HT-29 (cell line): ENCODE data around the gene LRRC23. TPM values are rescaled to one million over a fixed set of nuclear protein-coding genes. Genes with fewer than 3 reads are reported as not detected.
A peak's percentile ranks its signal among the peaks of the same experiment; 100 is the strongest.

Experiments used
- DNase-seq: peaks from one replicate; pipeline ENCODE4 v3.0.0-alpha.2; 2015; ENCODE audit warnings: low spot score
- small RNA-seq: library from RNA; depleted of rRNA; stranded (forward); fragments of <200 nt; gene quantifications from one replicate; pipeline ENCODE3, GENCODE V24; 2014
- total RNA-seq: library from RNA; depleted of rRNA; stranded (reverse); fragments of >200 nt; shearing (Covaris generic); gene quantifications from 2 replicates; pipeline ENCODE4 v1.2.3, GENCODE V29; 2014; rRNA removed

The LRRC23 gene
- total RNA-seq, 1 experiment from 2014 or later = 0.61 TPM

GRCh38 chr12:6956021-6956727 lies 51.6 kb downstream of the LRRC23 start:
- no peak for DNase-seq

GRCh38 chr12:6957151-6957701 lies 52.6 kb downstream of the LRRC23 start:
- no peak for DNase-seq

- DNase-seq = no peak
Observed at GRCh38 chr12:6957741-6958608, 53.4 kb downstream of the LRRC23 start.

- DNase-seq = no peak
Observed at GRCh38 chr12:6958609-6959057, 54.0 kb downstream of the LRRC23 start.

- no peak for DNase-seq
Observed at GRCh38 chr12:6959058-6959804, 54.6 kb downstream of the LRRC23 start.

- no peak for DNase-seq
Observed at GRCh38 chr12:6959805-6960592, 55.4 kb downstream of the LRRC23 start.

- peak; percentile 54 for DNase-seq
Observed at GRCh38 chr12:6960593-6961277, 56.1 kb downstream of the LRRC23 start.

- peak; percentile 71 for DNase-seq
Observed at GRCh38 chr12:6961278-6961694, 56.7 kb downstream of the LRRC23 start.

GRCh38 chr12:6961695-6962284 lies 57.2 kb downstream of the LRRC23 start:
- DNase-seq = peak; percentile 91

GRCh38 chr12:6962285-6963015 lies 57.8 kb downstream of the LRRC23 start:
- DNase-seq = peak; percentile 86

GRCh38 chr12:6963016-6963731 lies 58.6 kb downstream of the LRRC23 start:
- peak; percentile 96 for DNase-seq

Small RNA genes within 50 kb of the gene (small RNA-seq; reads per million reads assigned to genes)
- gene MIR141 (31.1 reads per million, percentile 93 among the genes with 10 or more reads in this experiment), gene MIR200C (10.7 reads per million, percentile 88 among the genes with 10 or more reads in this experiment), gene RNU7-1 (not detected)

Other genes with a start within 250 kb of the LRRC23 start
- 25.1 and 27.4 TPM in 2 replicates for gene ING4, start 241.7 kb upstream of the LRRC23 start, total RNA-seq
- gene ZNF384, start 215.4 kb upstream of the LRRC23 start, total RNA-seq = 23.9 and 42.5 TPM in 2 replicates
- gene PIANP, start 204.0 kb upstream of the LRRC23 start, total RNA-seq = not detected in 2 replicates
- gene COPS7A, start 180.8 kb upstream of the LRRC23 start, total RNA-seq = 103 and 108 TPM in 2 replicates
- 383 and 384 TPM in 2 replicates for gene MLF2, start 151.7 kb upstream of the LRRC23 start, total RNA-seq
- gene PTMS, start 138.5 kb upstream of the LRRC23 start, total RNA-seq = 87.6 and 105 TPM in 2 replicates
- 0.05 and 0.56 TPM in 2 replicates for gene LAG3, start 132.3 kb upstream of the LRRC23 start, total RNA-seq
- gene CD4, start 115.3 kb upstream of the LRRC23 start, total RNA-seq = 0.25 and 0.47 TPM in 2 replicates
- not detected in 2 replicates for gene GPR162, start 83.0 kb upstream of the LRRC23 start, total RNA-seq
- gene P3H3, start 76.4 kb upstream of the LRRC23 start, total RNA-seq = 2.2 and 2.7 TPM in 2 replicates
- 0.97 TPM in 1 of 2 replicates, not detected in the other for gene GNB3, start 63.9 kb upstream of the LRRC23 start, total RNA-seq
- 95.5 and 126 TPM in 2 replicates for gene CDCA3, start 53.5 kb upstream of the LRRC23 start, total RNA-seq
- gene USP5, start 52.7 kb upstream of the LRRC23 start, total RNA-seq = 122 and 136 TPM in 2 replicates
- 1,358 and 1,438 TPM in 2 replicates for gene TPI1, start 37.3 kb upstream of the LRRC23 start, total RNA-seq
- gene SPSB2, start 31.5 kb upstream of the LRRC23 start, total RNA-seq = 20.2 and 21.0 TPM in 2 replicates
- 7.7 and 9.1 TPM in 2 replicates for gene ENO2, start 9.8 kb downstream of the LRRC23 start, total RNA-seq
- 22.0 and 36.9 TPM in 2 replicates for gene ATN1, start 23.1 kb downstream of the LRRC23 start, total RNA-seq
- not detected in 2 replicates for gene RNU7-1, start 39.0 kb downstream of the LRRC23 start, total RNA-seq
- 102 and 112 TPM in 2 replicates for gene C12orf57, start 39.2 kb downstream of the LRRC23 start, total RNA-seq
- 29.2 and 35.2 TPM in 2 replicates for gene PTPN6, start 46.5 kb downstream of the LRRC23 start, total RNA-seq
- 417 and 420 TPM in 2 replicates for gene PHB2, start 65.8 kb downstream of the LRRC23 start, total RNA-seq
- 59.5 and 64.0 TPM in 2 replicates for gene EMG1, start 66.1 kb downstream of the LRRC23 start, total RNA-seq
- gene LPCAT3, start 113.7 kb downstream of the LRRC23 start, total RNA-seq = 35.9 and 37.3 TPM in 2 replicates
- gene C1S, start 155.9 kb downstream of the LRRC23 start, total RNA-seq = 0.56 and 1.1 TPM in 2 replicates
- gene C1R, start 187.6 kb downstream of the LRRC23 start, total RNA-seq = 0.03 and 0.53 TPM in 2 replicates
- gene C1RL, start 204.4 kb downstream of the LRRC23 start, total RNA-seq = 38.9 and 39.1 TPM in 2 replicates
- 0.41 TPM in 1 of 2 replicates, not detected in the other for gene RBP5, start 224.1 kb downstream of the LRRC23 start, total RNA-seq
- 15.3 and 16.9 TPM in 2 replicates for gene CLSTN3, start 225.5 kb downstream of the LRRC23 start, total RNA-seq